HG03575 (cell line): ENCODE data around the gene MSL3.

Experiments used
- ATAC-seq: cut with Tn5 transposase; IDR thresholded peaks from one replicate; pipeline ENCODE4 v1.9.1; 2021; ENCODE audit not compliant: unreplicated experiment, insufficient number of reproducible peaks, low FRiP score; ENCODE audit errors: extremely low read depth

MSL3 gene

GRCh38 chrX:11757719-11758399 lies at the start of gene MSL3:
TSS of gene MSL3 (plus strand) at chrX:11758237. CDS start at chrX:11758264, 27 bp downstream.
- ATAC-seq = no peak

- ATAC-seq = no peak
These were observed 35.7 kb upstream of the MSL3 start for GRCh38 chrX:11722304-11722703.

GRCh38 chrX:11724122-11725017 lies 33.7 kb upstream of the MSL3 start:
- ATAC-seq = no peak

- ATAC-seq = no peak
These were observed 32.2 kb upstream of the MSL3 start for GRCh38 chrX:11725631-11726442.

GRCh38 chrX:11728556-11728955 lies 29.5 kb upstream of the MSL3 start:
- ATAC-seq = no peak

GRCh38 chrX:11733614-11734013 lies 24.4 kb upstream of the MSL3 start:
- no peak for ATAC-seq

- peak; percentile 36 for ATAC-seq
These were observed 18.3 kb upstream of the MSL3 start for GRCh38 chrX:11739776-11740175.

- ATAC-seq = no peak
These were observed 17.2 kb upstream of the MSL3 start for GRCh38 chrX:11740794-11741193.

GRCh38 chrX:11741574-11741973 lies 16.5 kb upstream of the MSL3 start:
- ATAC-seq = no peak

GRCh38 chrX:11745881-11746280 lies 12.2 kb upstream of the MSL3 start:
- ATAC-seq = no peak

- no peak for ATAC-seq
These were observed 8.0 kb upstream of the MSL3 start for GRCh38 chrX:11750046-11750445.

GRCh38 chrX:11750694-11751093 lies 7.3 kb upstream of the MSL3 start:
- ATAC-seq = no peak

GRCh38 chrX:11751261-11751660 lies 6.8 kb upstream of the MSL3 start:
- no peak for ATAC-seq

GRCh38 chrX:11753668-11754067 lies 4.4 kb upstream of the MSL3 start:
- no peak for ATAC-seq

GRCh38 chrX:11754958-11755645 lies 2.9 kb upstream of the MSL3 start:
- ATAC-seq = no peak

- ATAC-seq = no peak
These were observed 2.3 kb upstream of the MSL3 start for GRCh38 chrX:11755724-11756123.

- no peak for ATAC-seq
These were observed 1.4 kb upstream of the MSL3 start for GRCh38 chrX:11756354-11757318.

- ATAC-seq = no peak
These were observed 679 bp upstream of the MSL3 start for GRCh38 chrX:11757397-11757718.
